Measurements from ENCODE around the gene MMP23B. TPM values are rescaled to one million over a fixed set of nuclear protein-coding genes. Genes with fewer than 3 reads are reported as not detected.
"Not testable (repeated sequence)": the region's sequence is repeated elsewhere in the genome, so short reads cannot be mapped to it uniquely, and the experiment has no call there.

The MMP23B gene
- total RNA-seq (2014; rRNA removed; shearing (Covaris generic)), result 3.9 TPM in 1 of 2 replicates, not detected in the other

- no peak for DNase-seq (ENCODE audit: low spot score)
Measured at GRCh38 chr1:1631782-1632420, at the start of gene MMP23B. Gene MMP23B (plus strand): TSS chr1:1632173. CDS start chr1:1632219, 46 bp downstream.

- DNase-seq (ENCODE audit: low spot score), result no peak
Measured at GRCh38 chr1:1582585-1583346, 49.2 kb upstream of the MMP23B start.

GRCh38 chr1:1583347-1584010 is 48.5 kb upstream of the MMP23B start:
- no peak for DNase-seq (ENCODE audit: low spot score)

- peak; percentile 43 for DNase-seq (ENCODE audit: low spot score)
Measured at GRCh38 chr1:1591452-1591851, 40.5 kb upstream of the MMP23B start.

GRCh38 chr1:1593834-1594601 is 38.0 kb upstream of the MMP23B start:
- DNase-seq (ENCODE audit: low spot score), result no peak

- no peak for DNase-seq (ENCODE audit: low spot score)
Measured at GRCh38 chr1:1594602-1595260, 37.2 kb upstream of the MMP23B start.

- DNase-seq (ENCODE audit: low spot score), result not testable (repeated sequence)
Measured at GRCh38 chr1:1595341-1595740, 36.6 kb upstream of the MMP23B start.

- DNase-seq (ENCODE audit: low spot score), result no peak
Measured at GRCh38 chr1:1596493-1597274, 35.3 kb upstream of the MMP23B start.

GRCh38 chr1:1597275-1597930 is 34.6 kb upstream of the MMP23B start:
- DNase-seq (ENCODE audit: low spot score), result peak; percentile 20

- no peak for DNase-seq (ENCODE audit: low spot score)
Measured at GRCh38 chr1:1598051-1598719, 33.8 kb upstream of the MMP23B start.

- DNase-seq (ENCODE audit: low spot score), result no peak
Measured at GRCh38 chr1:1598720-1599029, 33.3 kb upstream of the MMP23B start.

- DNase-seq (ENCODE audit: low spot score), result no peak
Measured at GRCh38 chr1:1599030-1599934, 32.7 kb upstream of the MMP23B start.

GRCh38 chr1:1599935-1600860 is 31.8 kb upstream of the MMP23B start, which contains the start of gene FNDC10:
Gene FNDC10 (minus strand): TSS chr1:1600135. CDS start chr1:1600015, 120 bp downstream.
- no peak for DNase-seq (ENCODE audit: low spot score)

GRCh38 chr1:1600861-1601563 is 31.0 kb upstream of the MMP23B start:
- no peak for DNase-seq (ENCODE audit: low spot score)

- no peak for DNase-seq (ENCODE audit: low spot score)
Measured at GRCh38 chr1:1601564-1602303, 30.2 kb upstream of the MMP23B start.
